Measurements from ENCODE around the gene OBSCN.

Gene OBSCN

GRCh38 chr1:228345201-228345930 lies 137.5 kb downstream of the OBSCN start:
- DNase-seq, result no peak

GRCh38 chr1:228346731-228347130 lies 138.9 kb downstream of the OBSCN start:
- DNase-seq, result no peak

DNA sequence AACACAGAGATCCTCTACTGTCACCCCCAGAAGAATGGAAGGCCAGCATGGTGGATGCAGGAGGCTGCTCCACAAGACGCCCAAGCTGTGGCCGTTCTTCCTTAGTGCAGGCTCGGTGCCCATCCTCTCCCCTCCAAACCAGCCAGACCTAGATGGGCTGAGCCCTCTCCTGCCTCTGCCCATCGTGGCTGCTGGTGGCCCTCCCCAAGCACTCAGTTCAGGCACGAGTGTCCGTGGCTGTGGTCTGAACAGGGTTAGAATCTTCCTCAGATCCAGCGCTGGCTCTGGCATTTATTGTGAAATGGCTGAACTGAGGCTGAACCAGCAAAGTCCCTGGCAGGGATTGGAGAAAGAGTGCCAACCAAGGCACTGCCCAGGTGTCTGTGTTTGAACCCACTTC lies 139.3 kb downstream of the OBSCN start:
- DNase-seq, result no peak

GRCh38 chr1:228348708-228349467 lies 141.0 kb downstream of the OBSCN start:
- no peak for DNase-seq

- DNase-seq, result no peak
Observed at GRCh38 chr1:228349701-228350171, 141.9 kb downstream of the OBSCN start.

DNA sequence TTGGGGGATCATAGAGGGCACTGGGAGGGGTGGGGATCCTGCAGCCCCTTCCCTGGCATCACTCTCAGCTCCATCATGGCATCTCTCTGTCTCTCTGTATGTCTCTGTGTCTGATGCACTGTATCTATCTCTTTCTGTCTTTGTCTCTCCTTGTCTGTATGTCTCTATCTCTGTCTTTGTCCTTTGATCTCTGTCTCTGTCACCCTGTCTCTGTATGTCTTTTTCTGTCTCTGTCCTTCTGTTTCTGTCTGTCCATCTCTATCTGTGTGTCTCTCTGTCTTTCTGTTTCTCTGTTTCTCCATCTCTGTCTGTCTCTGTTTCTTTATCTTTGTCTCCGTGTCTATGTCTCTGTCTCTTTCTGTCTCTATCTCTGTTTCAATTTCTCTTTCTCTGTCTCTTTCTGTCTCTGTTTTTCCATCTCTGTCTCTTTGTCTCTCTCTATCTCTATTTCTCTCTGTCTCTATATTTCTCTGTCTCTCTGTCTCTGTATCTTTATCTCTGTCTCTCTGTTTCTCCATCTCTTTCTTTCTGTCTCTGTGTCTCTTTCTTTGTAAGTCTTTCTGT lies 142.4 kb downstream of the OBSCN start:
- no peak for DNase-seq

GRCh38 chr1:228350831-228351781 lies 143.3 kb downstream of the OBSCN start:
- no peak for DNase-seq

DNA sequence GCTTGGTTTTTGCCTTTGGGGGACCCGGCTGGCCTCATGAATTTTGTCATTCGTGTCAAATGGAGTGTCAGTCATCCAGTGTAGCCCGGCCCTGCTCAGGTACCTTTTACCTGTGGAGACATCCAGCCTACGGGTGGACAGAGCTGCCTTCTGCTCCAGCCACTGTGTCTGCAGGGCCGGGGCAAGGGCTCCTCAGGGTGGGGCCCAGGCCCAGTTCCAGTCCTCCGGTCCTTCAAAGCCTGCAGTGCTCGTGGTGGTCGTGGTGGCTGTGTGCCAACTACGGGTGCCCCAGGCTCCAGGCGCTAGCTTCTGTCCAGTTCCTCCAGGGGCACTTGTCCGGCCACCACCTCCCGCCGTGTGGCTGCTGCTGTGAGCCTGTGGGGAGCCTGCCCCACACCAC lies 144.0 kb downstream of the OBSCN start:
- no peak for DNase-seq

- DNase-seq, result no peak
Observed at GRCh38 chr1:228352677-228353481, 145.0 kb downstream of the OBSCN start.

DNA sequence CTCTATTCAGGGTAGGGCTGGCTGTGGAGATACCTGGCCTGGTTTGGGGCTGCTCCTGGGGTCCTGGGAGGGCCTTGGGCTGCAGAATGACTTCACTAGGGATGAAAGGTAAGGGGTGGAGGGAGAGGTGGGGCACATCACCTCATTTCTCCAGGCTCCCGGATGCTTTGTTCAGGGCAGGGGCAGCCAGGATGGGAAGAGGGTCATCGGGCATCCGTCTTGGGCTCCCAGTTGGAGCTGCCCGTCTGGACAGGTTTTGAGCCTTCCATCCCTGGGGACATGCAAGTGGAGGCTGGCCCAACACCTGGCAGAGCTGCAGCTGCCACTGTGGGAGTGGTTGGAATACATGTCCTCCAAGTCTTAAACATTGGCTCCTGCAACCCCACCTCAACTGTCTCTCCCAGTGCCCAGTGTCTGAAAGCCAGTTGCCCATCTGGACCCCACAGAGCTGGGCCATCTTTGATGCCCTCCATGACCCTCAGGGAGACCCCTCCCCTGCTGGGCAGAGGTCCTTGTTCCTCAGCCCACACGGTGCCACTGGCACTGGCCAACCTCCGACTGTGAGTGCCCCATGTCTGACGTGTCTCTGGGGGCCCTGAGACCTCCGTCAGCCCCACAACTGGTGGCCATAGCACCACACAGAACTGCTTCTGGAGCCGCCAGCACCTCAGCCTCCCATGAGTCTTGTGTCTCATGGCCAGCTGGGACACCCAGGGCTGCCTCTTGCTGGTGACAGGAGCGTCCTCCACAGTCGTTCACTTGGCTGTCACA lies 145.9 kb downstream of the OBSCN start:
- DNase-seq, result no peak

DNA sequence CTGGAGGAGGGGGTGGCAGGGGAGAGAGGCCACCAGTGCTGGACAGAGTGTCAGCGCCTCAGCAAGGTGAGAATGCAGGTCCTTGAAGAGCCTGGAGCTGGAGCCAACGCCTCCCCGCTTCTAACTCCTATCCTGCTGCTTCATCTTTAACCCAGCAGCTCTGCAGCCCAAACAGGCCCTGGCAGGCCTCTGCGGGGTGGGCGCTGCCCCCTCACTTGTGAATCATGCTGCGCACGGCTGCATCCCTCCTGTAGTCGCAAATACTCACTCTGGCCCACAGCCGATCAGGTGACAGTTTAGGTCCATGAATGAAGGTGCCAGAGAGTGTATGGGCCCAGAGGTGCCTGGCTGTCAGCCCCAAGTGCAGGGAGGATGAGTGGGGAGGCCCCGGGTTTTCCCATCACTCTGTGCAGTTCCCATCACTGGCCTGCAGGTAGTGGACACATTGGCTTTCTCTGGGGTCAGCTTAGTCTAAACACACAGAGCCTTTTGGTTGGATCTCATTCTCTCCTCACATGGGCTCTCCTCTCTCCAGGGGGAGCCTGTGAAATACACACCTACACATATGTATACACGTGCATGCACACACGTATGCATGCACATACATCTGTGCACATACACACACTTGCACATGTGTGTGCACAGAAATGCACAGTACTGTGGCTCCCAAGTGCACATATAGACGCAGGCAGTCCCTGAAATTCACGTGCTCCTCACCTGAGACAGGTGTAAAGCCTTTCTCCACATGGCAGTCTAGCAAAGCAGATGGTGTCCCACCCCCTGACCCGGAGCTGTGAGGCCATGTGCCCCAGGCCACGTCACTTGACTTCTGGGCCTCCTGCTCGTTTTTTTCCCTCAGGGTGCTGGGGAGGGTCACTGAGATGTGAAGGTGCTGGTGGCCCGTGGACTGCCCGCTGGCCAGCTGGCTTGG lies 146.8 kb downstream of the OBSCN start:
- DNase-seq, result no peak

GRCh38 chr1:228356897-228357680 lies 149.2 kb downstream of the OBSCN start:
- DNase-seq, result no peak

- DNase-seq, result no peak
Observed at GRCh38 chr1:228358039-228358763, 150.4 kb downstream of the OBSCN start.

- DNase-seq, result no peak
Observed at GRCh38 chr1:228358764-228359612, 151.1 kb downstream of the OBSCN start.

GRCh38 chr1:228359613-228360532 lies 152.0 kb downstream of the OBSCN start:
- DNase-seq, result no peak

All from CD4-positive, alpha-beta T cell treated with Interleukin-21 for 1 hour (primary cell).